Measurements from ENCODE around the gene TNS1. TPM values are rescaled to one million over a fixed set of nuclear protein-coding genes. Genes with fewer than 3 reads are reported as not detected.

The TNS1 gene
- polyA plus RNA-seq, 1 experiment, result 19.7 TPM

GRCh38 chr2:217805668-217806481, 196.9 kb downstream of the TNS1 start:
- H3K4me3 ChIP-seq (ENCODE audit: low read depth, low read length), result no peak overlapping the region
- no peak overlapping the region for H3K27ac ChIP-seq (ENCODE audit: low read depth, low read length)
- no peaks in the 10 kb centered on the region for H3K9me3 ChIP-seq (ENCODE audit: control insufficient read depth, insufficient read depth, low read length)
- POLR2A ChIA-PET, result interaction anchor here (0.5 kb wide), 1 partner anchor 14 kb away, joined by 3 read pairs; no protein-coding TSS in a partner anchor
- CTCF ChIA-PET, result interaction anchor here (0.7 to 1.8 kb wide), 4 partner anchors 15 to 81 kb away, joined by 3 to 8 read pairs (median 6); no protein-coding TSS in a partner anchor
- DNase-seq (ENCODE audit: low read depth, low spot score), result no peak
- no peak for TF ChIP-seq CTCF (IDR thresholded peaks at IDR 0.05; ENCODE audit: low read depth, low read length)
- no peaks in the 10 kb centered on the region for H3K27me3 ChIP-seq (ENCODE audit: control insufficient read depth, insufficient read depth, low read length)

- H3K9me3 ChIP-seq (ENCODE audit: control insufficient read depth, insufficient read depth, low read length), result no peaks in the 10 kb centered on the region
- no peak overlapping the region for H3K27ac ChIP-seq (ENCODE audit: low read depth, low read length)
- POLR2A ChIA-PET, result no interaction called here
- CTCF ChIA-PET, result interaction anchor here (0.7 to 1.6 kb wide), 3 partner anchors 15 to 82 kb away, joined by 3 to 8 read pairs (median 4); no protein-coding TSS in a partner anchor
- no peak overlapping the region for H3K4me3 ChIP-seq (ENCODE audit: low read depth, low read length)
- DNase-seq (ENCODE audit: low read depth, low spot score), result no peak
- no peak for TF ChIP-seq CTCF (IDR thresholded peaks at IDR 0.05; ENCODE audit: low read depth, low read length)
- no peaks in the 10 kb centered on the region for H3K27me3 ChIP-seq (ENCODE audit: control insufficient read depth, insufficient read depth, low read length)
These were observed 197.8 kb downstream of the TNS1 start for GRCh38 chr2:217804791-217805667.

GRCh38 chr2:217804338-217804737, 198.5 kb downstream of the TNS1 start:
- POLR2A ChIA-PET, result no interaction called here
- TF ChIP-seq CTCF (IDR thresholded peaks at IDR 0.05; ENCODE audit: low read depth, low read length), result no peak
- DNase-seq (ENCODE audit: low read depth, low spot score), result no peak
- Histone ChIP-seq H3K9me3 (ENCODE audit: control insufficient read depth, insufficient read depth, low read length) (no peaks in the 10 kb centered on the region), H3K27ac (ENCODE audit: low read depth, low read length) (no peak overlapping the region), H3K4me3 (ENCODE audit: low read depth, low read length) (no peak overlapping the region), H3K27me3 (ENCODE audit: control insufficient read depth, insufficient read depth, low read length) (no peaks in the 10 kb centered on the region)
- CTCF ChIA-PET, result interaction anchor here (1.6 kb wide), 1 partner anchor 83 kb away, joined by 3 read pairs; no protein-coding TSS in a partner anchor

GRCh38 chr2:217803653-217803960, 199.2 kb downstream of the TNS1 start:
- H3K4me3 ChIP-seq (ENCODE audit: low read depth, low read length), result no peak overlapping the region
- POLR2A ChIA-PET, result no interaction called here
- no peak for TF ChIP-seq CTCF (IDR thresholded peaks at IDR 0.05; ENCODE audit: low read depth, low read length)
- CTCF ChIA-PET, result interaction anchor here (0.8 to 2.1 kb wide), 3 partner anchors 14 to 83 kb away, joined by 3 to 11 read pairs (median 4); no protein-coding TSS in a partner anchor
- H3K9me3 ChIP-seq (ENCODE audit: control insufficient read depth, insufficient read depth, low read length), result no peaks in the 10 kb centered on the region
- no peak for DNase-seq (ENCODE audit: low read depth, low spot score)
- no peaks in the 10 kb centered on the region for H3K27me3 ChIP-seq (ENCODE audit: control insufficient read depth, insufficient read depth, low read length)
- no peak overlapping the region for H3K27ac ChIP-seq (ENCODE audit: low read depth, low read length)

Measured in AG04450 (cell line).